Stimulated activated memory B cell treated with anti-CD40 and anti-IgM and Interleukin-4, amounts not matched to agents 10 μg/mL and 1 μg/mL and 100 μg/mL, for 72 hours (primary cell): Measurements from ENCODE around the gene MACF1.
"Not testable (repeated sequence)": the region's sequence is repeated elsewhere in the genome, so short reads cannot be mapped to it uniquely, and the experiment has no call there.

Source experiments
- ATAC-seq: fragments of 150-1000 bp; cut with Tn5 transposase; 2 replicates; pipeline ENCODE4 v1.10.0; 2021
- H3K27ac Mint-ChIP-seq: one replicate; pipeline ENCODE4 v1.8.0; 2022; ENCODE audit warnings: mild to moderate bottlenecking, mixed read lengths
- H3K27me3 Mint-ChIP-seq: one replicate; pipeline ENCODE4 v1.8.0; 2022; ENCODE audit warnings: mixed read lengths
- H3K36me3 Mint-ChIP-seq: one replicate; pipeline ENCODE4 v1.8.0; 2022; ENCODE audit warnings: mixed read lengths
- H3K4me1 Mint-ChIP-seq: one replicate; pipeline ENCODE4 v1.8.0; 2022; ENCODE audit warnings: mixed read lengths
- H3K4me3 Mint-ChIP-seq: one replicate; pipeline ENCODE4 v1.8.0; 2022; ENCODE audit warnings: mild to moderate bottlenecking, moderate library complexity, mixed read lengths
- H3K9me3 Mint-ChIP-seq: one replicate; pipeline ENCODE4 v1.8.0; 2022; ENCODE audit warnings: mixed read lengths

Gene MACF1

DNA sequence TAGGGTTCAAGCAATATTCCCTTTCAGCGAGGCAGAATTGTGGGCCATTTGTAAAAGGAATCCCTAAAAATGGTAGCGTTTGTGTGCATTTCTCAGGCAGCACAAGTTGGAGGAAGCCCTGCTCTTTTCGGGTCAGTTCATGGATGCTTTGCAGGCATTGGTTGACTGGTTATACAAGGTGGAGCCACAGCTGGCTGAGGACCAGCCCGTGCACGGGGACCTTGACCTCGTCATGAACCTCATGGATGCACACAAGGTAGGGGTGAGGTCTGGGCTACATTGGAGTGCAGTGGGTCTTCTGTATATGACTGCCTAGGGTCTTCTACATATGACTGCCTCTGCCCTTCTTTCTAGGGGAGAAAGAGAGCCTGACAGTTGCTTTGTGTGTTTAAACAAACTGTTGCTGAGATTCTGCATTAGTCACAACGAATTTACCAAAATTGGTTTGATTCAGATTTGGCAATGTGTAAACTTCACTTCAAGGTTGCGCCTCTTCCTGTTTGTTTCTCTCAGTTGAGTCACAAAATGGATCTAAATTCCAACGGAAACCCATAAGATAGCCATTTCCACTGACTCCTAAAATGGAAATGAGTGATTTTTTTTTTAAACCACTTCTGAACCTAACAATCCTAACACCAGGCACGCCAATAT is 246.6 kb downstream of the MACF1 start:
- peaks cover 54% of the 10 kb centered on the region for H3K36me3 Mint-ChIP-seq
- H3K4me1 Mint-ChIP-seq = no peaks in the 10 kb centered on the region

DNA sequence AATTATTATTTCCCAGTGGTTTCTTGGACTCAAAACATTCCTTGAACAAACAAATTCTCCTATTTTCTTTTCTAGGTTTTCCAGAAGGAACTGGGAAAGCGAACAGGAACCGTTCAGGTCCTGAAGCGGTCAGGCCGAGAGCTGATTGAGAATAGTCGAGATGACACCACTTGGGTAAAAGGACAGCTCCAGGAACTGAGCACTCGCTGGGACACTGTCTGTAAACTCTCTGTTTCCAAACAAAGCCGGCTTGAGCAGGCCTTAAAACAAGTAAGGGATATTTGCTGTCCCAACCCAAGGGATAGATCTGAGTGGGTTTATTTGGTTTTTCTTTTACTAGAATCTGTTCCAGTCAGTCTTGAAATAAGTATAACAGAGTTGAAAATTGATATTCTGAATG is 247.6 kb downstream of the MACF1 start:
- H3K27ac Mint-ChIP-seq = no peak overlapping the region
- H3K36me3 Mint-ChIP-seq = peaks cover 62% of the 10 kb centered on the region
- H3K4me3 Mint-ChIP-seq = no peak overlapping the region
- H3K9me3 Mint-ChIP-seq = no peaks in the 10 kb centered on the region
- ATAC-seq = no peak
- H3K4me1 Mint-ChIP-seq = no peaks in the 10 kb centered on the region
- no peaks in the 10 kb centered on the region for H3K27me3 Mint-ChIP-seq

More for the DNA sequence above, 246.6 kb downstream of the MACF1 start:
- no peaks in the 10 kb centered on the region for H3K9me3 Mint-ChIP-seq
- H3K27me3 Mint-ChIP-seq = no peaks in the 10 kb centered on the region
- no peak overlapping the region for H3K27ac Mint-ChIP-seq
- no peak for ATAC-seq
- no peak overlapping the region for H3K4me3 Mint-ChIP-seq

DNA sequence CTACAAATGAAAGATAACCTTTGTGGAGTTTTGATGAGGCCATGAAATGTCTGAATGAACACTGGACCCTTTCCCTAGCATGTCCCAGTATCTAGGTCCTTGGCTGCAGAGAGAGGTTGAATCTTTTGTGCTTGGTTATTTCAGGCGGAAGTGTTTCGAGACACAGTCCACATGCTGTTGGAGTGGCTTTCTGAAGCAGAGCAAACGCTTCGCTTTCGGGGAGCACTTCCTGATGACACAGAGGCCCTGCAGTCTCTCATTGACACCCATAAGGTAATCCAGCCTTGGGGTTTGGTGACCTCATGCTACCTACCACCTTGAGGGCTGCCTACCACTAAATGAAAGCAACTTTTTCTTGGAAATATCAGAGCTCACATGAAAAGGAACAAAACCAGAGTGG is 248.0 kb downstream of the MACF1 start:
- Mint-ChIP-seq H3K9me3 (no peaks in the 10 kb centered on the region), H3K4me3 (no peak overlapping the region), H3K4me1 (no peaks in the 10 kb centered on the region), H3K27me3 (no peaks in the 10 kb centered on the region), H3K27ac (no peak overlapping the region), H3K36me3 (peaks cover 62% of the 10 kb centered on the region)
- no peak for ATAC-seq

DNA sequence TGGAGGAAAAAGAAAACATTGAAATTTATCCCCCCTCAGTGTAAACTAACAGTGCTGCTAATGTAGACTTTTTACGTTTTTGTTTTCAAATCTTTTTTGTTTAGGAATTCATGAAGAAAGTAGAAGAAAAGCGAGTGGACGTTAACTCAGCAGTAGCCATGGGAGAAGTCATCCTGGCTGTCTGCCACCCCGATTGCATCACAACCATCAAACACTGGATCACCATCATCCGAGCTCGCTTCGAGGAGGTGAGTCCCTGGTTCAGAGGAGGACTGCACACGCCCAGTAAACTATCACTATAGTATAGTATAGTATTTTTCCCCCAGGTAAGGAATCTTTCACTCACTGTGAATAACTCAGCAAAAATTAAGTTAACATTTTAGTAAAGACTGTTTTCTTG is 249.1 kb downstream of the MACF1 start:
- no peaks in the 10 kb centered on the region for H3K4me1 Mint-ChIP-seq

DNA sequence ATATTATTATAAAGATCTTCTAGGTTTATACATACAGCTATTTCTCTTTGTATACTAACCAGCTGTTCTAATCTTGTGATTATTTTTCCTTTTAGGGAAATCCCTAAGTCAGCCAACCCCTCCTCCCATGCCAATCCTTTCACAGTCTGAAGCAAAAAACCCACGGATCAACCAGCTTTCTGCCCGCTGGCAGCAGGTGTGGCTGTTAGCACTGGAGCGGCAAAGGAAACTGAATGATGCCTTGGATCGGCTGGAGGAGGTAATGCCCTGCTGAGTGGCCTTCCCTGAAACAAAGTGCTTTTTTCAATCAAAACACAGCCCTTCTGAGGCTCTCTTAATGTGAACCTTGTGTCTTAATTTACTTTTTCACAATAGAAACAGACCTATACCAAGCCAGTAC is 254.5 kb downstream of the MACF1 start:
- no peaks in the 10 kb centered on the region for H3K9me3 Mint-ChIP-seq
- no peak for ATAC-seq
- H3K4me3 Mint-ChIP-seq = no peak overlapping the region
- H3K36me3 Mint-ChIP-seq = peaks cover 81% of the 10 kb centered on the region
- H3K27ac Mint-ChIP-seq = no peak overlapping the region
- H3K4me1 Mint-ChIP-seq = no peaks in the 10 kb centered on the region
- no peaks in the 10 kb centered on the region for H3K27me3 Mint-ChIP-seq

More for the DNA sequence above, 249.1 kb downstream of the MACF1 start:
- ATAC-seq = no peak
- Mint-ChIP-seq H3K27me3 (no peaks in the 10 kb centered on the region), H3K27ac (no peak overlapping the region), H3K4me3 (no peak overlapping the region), H3K36me3 (peaks cover 66% of the 10 kb centered on the region), H3K9me3 (no peaks in the 10 kb centered on the region)

DNA sequence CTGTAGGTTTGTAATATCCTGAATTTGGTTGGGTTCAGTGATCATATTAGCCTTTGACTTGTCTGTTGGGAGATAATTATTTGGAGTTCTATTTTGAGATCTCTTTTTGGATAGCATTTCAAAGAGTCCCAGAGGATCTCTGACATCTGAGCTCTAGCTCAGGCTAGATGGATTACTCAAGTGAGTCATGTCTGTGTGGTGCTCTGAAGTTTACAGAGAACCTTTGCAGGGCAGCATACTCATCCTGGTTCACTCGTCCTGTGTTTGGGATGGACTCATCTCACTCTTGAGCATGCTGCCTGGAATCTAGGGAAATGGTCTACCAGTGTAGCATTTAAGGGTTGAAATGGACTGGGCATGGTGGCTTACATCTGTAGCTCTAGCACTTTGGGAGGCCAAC is 257.6 kb downstream of the MACF1 start:
- H3K9me3 Mint-ChIP-seq = no peaks in the 10 kb centered on the region
- no peak overlapping the region for H3K4me3 Mint-ChIP-seq
- no peaks in the 10 kb centered on the region for H3K27me3 Mint-ChIP-seq
- H3K27ac Mint-ChIP-seq = no peak overlapping the region
- no peaks in the 10 kb centered on the region for H3K4me1 Mint-ChIP-seq
- H3K36me3 Mint-ChIP-seq = peaks cover 79% of the 10 kb centered on the region
- no peak for ATAC-seq

DNA sequence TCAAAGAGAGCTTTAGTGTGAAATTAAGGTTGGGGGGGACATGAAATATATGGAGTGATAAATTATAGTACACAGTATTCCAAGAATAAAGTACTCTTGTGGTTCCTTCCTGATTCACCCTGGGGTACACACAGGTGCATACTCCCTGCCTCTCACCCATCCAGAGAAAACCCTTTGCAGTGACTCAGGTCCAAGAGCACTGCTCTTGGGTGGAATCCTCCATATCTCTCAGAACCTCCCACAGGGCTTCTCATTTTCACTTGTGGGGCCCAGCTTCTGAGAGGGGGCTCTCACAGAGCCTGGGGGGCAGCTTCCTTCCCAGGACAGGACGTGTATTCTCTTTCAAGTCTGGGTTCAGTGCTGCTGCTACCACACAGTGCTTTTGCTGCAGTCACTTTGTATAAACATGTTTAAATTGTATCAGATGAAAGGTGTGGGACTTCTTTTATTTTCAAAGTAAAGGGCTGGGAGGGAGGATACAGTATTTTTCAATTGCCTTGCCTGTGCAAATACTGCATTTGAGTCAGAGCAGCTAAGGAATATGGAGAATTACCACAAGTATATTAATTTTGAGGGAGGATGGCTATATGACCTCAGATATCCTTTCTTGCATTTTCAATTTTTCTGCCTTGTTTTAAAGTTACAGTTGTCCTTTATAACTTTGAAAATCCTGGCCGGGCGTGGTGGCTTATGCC is 262.1 kb downstream of the MACF1 start:
- H3K9me3 Mint-ChIP-seq = no peaks in the 10 kb centered on the region
- peaks cover 53% of the 10 kb centered on the region for H3K36me3 Mint-ChIP-seq
- H3K27me3 Mint-ChIP-seq = no peaks in the 10 kb centered on the region
- ATAC-seq = no peak
- H3K27ac Mint-ChIP-seq = no peak overlapping the region
- no peaks in the 10 kb centered on the region for H3K4me1 Mint-ChIP-seq
- no peak overlapping the region for H3K4me3 Mint-ChIP-seq

DNA sequence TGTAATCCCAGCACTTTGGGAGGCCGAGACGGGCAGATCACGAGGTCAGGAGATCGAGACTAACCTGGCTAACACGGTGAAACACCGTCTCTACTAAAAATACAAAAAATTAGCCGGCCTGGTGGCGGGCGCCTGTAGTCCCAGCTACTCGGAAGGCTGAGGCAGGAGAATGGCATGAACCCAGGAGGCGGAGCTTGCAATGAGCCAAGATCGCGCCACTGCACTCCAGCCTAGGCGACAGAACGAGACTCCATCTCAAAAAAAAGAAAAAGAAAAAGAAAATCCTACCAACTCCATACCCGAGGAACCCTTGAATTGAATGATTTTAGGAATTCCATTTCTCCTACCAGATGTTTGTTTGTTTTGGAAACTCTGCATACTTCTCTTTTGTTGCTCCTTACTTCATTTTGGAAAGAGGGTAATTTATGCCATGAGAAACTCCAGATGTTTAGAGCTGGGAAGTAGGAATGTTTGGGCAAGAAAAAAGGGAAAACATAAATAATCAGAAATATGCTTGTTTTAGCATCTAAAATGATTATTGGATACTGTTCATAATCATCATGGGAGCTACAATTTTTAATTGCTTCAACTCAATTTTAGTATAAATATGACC is 262.7 kb downstream of the MACF1 start:
- not testable (repeated sequence) for H3K4me3 Mint-ChIP-seq, ATAC-seq, H3K27me3 Mint-ChIP-seq, H3K27ac Mint-ChIP-seq, H3K4me1 Mint-ChIP-seq, H3K9me3 Mint-ChIP-seq
- H3K36me3 Mint-ChIP-seq = peaks cover 46% of the 10 kb centered on the region

DNA sequence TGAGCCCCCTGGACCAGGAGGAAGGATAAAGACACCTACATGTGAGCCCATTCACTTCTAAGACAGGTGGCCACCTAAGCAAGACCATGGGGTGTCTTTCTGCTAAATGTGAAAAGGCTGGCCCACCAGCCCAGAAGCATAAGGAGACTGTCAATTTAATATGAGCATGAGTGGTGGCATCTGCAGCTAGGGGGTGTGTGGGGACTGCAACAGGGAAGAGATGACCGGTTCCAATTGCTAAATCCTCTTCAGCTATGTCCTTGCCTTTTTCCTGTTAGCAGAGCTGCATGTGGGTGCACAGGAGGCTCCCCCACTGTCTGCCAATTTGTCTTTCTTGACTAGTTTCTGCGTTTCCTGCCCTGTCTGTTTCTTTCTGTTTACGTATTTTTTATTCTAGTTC is 264.7 kb downstream of the MACF1 start:
- H3K27me3 Mint-ChIP-seq = no peaks in the 10 kb centered on the region
- no peaks in the 10 kb centered on the region for H3K9me3 Mint-ChIP-seq
- H3K27ac Mint-ChIP-seq = peak overlapping the region; percentile 7
- peaks cover 49% of the 10 kb centered on the region for H3K36me3 Mint-ChIP-seq
- no peak overlapping the region for H3K4me3 Mint-ChIP-seq
- no peak for ATAC-seq
- H3K4me1 Mint-ChIP-seq = no peaks in the 10 kb centered on the region

DNA sequence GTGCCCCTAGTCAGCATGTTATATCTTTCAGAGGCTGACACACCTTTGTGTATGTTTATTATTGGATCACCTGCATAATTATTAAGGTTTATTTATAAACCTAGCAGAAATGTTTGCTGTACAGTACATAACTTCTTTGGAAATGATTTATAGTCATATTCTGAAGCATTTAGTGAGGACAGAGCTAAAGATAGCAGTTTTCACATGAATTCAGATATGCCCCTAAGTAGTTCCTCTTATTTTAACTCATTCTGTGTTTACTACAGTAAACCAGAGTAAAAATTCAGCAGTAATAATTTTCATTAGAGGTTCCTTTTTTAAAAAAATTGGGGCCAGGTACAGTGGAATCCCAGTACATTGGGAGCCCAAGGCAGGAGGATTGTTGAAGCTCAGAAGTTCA is 265.5 kb downstream of the MACF1 start:
- Mint-ChIP-seq H3K9me3 (no peaks in the 10 kb centered on the region), H3K27ac (peak overlapping the region; percentile 7), H3K36me3 (peaks cover 49% of the 10 kb centered on the region), H3K27me3 (no peaks in the 10 kb centered on the region), H3K4me1 (no peaks in the 10 kb centered on the region), H3K4me3 (no peak overlapping the region)
- ATAC-seq = no peak

DNA sequence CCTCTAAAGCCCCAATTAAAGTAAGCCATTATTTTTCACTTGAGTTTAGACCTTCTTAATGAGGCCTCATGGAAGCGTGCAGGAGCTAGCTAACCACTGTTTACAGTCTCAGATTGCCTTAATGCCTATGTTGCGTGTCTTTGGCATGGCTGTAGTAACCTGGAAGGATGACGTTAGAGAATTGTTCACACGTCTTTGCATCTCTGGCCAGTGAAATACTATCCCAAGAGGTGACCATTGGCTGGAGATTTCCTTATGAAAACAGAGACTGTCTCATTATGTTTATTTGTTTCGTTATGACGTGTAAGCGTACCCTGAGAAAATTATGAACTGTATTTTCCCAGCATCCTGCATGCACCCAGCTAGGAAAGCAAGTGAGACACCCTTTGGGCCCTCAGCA is 268.3 kb downstream of the MACF1 start:
- Mint-ChIP-seq H3K27ac (no peak overlapping the region), H3K36me3 (peaks cover 39% of the 10 kb centered on the region), H3K9me3 (no peaks in the 10 kb centered on the region), H3K4me1 (no peaks in the 10 kb centered on the region), H3K4me3 (no peak overlapping the region), H3K27me3 (no peaks in the 10 kb centered on the region)
- no peak for ATAC-seq

DNA sequence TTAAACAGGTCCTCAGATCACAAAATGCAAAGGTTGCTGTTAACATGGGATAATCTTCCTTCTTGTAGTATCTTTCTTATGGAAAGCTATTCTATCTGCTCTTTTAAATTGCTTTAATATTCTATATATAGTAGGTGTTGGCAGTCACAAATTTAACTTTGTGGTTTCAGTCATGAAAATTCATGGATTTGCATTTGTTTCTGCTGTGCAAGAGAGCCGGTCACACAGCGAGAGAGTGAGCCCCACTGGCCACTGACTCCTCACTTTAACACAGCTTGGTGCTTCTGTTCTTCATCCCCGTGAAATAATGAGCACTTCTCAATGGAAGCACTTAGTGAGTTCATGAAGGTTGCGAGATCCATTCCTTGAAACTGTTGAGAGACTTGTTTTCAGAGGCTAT is 268.8 kb downstream of the MACF1 start:
- Mint-ChIP-seq H3K4me1 (no peaks in the 10 kb centered on the region), H3K27me3 (no peaks in the 10 kb centered on the region), H3K9me3 (no peaks in the 10 kb centered on the region), H3K27ac (peak overlapping the region; percentile 50), H3K36me3 (peaks cover 39% of the 10 kb centered on the region), H3K4me3 (no peak overlapping the region)
- no peak for ATAC-seq

DNA sequence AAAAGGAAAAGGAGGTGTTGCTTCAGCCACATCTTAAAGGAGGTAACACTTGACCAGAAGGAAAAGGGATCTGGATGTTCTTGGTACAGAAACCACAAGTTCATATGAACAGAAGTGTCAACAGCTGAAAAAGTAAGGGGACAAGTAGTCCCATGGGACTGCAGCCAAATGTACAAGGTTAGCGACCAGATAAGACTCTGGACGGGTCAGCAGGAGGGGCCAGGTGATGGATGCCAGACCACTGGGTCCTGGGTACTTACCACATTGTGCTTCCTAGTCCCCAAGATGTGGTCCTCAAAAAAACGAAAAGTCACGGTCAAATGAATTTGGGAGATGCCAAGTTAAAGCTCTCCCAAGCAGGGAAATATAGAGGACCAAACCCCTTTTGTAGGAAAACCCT is 270.3 kb downstream of the MACF1 start:
- no peak overlapping the region for H3K27ac Mint-ChIP-seq
- no peaks in the 10 kb centered on the region for H3K4me1 Mint-ChIP-seq
- no peak overlapping the region for H3K4me3 Mint-ChIP-seq
- peaks cover 31% of the 10 kb centered on the region for H3K36me3 Mint-ChIP-seq
- ATAC-seq = no peak
- H3K27me3 Mint-ChIP-seq = no peaks in the 10 kb centered on the region
- H3K9me3 Mint-ChIP-seq = no peaks in the 10 kb centered on the region

DNA sequence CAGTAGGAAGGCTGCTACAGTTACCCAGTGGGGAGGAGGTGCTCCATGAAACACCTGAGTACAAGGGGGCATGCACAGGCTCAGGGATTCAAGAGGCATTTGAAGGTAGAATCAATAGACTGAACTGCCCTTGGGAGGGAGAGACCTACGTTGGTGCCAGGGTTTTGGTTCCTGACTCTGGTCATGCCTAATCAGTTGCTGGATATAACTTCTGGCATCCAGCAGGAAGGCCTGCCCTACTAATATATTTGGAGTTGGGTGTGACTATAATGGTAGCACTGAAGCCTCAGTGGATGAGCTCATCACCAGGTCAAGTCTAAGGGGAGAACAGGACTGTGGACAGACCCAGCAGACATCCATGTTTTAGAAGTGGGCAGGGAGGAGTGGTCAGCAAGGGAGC is 271.1 kb downstream of the MACF1 start:
- H3K4me3 Mint-ChIP-seq, H3K27ac Mint-ChIP-seq, ATAC-seq, H3K9me3 Mint-ChIP-seq, H3K27me3 Mint-ChIP-seq, H3K4me1 Mint-ChIP-seq: not testable (repeated sequence)
- H3K36me3 Mint-ChIP-seq = peaks cover 31% of the 10 kb centered on the region

DNA sequence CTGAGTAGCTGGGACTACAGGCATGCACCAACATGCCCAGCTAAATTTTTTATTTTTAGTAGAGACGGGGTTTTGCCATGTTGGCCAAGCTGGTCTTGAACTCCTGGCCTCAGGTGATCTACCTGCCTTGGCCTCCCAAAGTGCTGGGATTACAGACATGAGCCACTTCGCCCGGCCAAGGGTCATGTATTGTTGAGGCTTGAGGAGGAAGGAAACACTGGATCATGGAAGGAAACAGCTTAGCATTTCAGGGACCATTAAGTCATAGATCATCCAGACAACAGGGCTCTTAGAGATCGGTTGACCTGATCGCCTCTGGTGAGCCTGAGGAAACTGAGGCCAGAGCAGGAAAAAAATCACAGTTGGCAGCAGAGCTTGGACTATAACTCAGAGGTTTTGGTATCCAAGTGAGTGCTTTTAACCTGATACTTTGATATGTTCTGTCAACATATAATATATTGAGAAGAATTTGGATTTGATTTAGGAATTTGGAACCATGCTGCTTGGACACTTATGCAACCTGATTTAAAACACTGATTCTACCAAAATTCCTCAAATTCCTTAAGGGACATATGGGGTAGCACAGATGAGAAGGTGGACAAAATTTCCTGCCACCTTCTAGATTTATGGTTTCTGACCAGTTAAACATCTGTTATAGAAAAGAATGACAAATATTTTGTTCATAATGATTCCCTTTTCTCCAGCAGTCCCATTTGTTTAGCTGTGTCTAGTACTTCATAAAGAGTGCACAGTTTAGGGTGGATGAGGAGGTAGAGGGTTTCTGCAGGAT is 273.8 kb downstream of the MACF1 start:
- no peak overlapping the region for H3K4me3 Mint-ChIP-seq
- no peaks in the 10 kb centered on the region for H3K4me1 Mint-ChIP-seq
- no peaks in the 10 kb centered on the region for H3K9me3 Mint-ChIP-seq
- H3K27me3 Mint-ChIP-seq = no peaks in the 10 kb centered on the region
- H3K36me3 Mint-ChIP-seq = peaks cover 38% of the 10 kb centered on the region
- H3K27ac Mint-ChIP-seq = no peak overlapping the region
- no peak for ATAC-seq
